Right lobe of liver (tissue), 4 donors: ENCODE results near the gene CD248.

Experiments used
- POLR2A ChIP-seq: fragments of 450-650 bp; IDR thresholded peaks from one replicate; pipeline ENCODE4 v1.6.1; 2017; ENCODE audit warnings: antibody characterized with exemption, mild to moderate bottlenecking
- TF ChIP-seq, protein P1 (sequence below), 4 donors: fragments of 200-600 bp in 3 of 4; fragments of 450-650 bp in 1 of 4; IDR thresholded peaks; one replicate each; pipeline versions ENCODE4 v1.5.1 to v1.8.0; 2016 to 2022; ENCODE audit warnings: antibody characterized with exemption in 4 of 4, mild to moderate bottlenecking in 2 of 4
- donor health status: DM: no; HTN: no; CAD: no.
- donor health status: DM: no; HTN: no; CAD: no.
- donor health status: DM: no; HTN: yes; CAD: no.

DNA sequence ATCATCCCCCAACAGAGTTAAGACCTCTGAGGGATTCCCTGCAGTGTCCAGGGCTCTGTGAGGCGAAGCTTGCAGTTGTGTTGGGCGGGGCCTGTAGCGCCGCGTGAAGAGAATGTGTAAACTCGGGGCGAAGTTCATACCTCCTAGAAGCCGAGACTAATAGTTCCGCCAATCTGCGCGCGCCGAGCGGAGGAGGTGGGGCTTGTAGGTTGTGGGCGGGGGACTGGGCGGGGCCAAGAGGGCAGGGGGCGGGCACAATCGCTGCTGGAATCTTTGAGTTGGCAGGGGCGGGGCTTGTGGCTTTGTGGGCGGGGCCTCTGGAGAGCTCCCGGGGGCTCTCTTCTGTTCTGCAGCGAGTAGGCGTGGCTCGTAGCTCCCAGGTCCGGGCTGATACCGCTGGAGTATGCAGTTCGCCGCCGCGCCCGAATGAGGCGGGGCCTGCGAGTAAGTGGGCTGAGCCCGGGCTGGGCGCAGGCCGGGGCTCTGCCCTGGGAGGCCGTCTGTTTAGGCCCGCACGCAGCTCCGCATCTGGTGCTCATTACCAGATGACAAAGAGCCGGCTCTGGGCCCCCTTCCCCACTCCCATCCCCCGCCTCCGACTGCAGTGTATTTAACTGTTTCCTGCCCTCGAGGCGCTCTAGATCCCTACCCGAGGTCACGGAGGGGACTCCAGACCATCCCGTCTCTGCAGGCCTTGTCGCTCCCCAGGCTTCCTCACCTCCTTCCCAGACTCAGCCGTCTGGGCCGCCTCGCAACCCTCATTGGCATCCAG, 4.1 kb downstream of the CD248 start:
- TF ChIP-seq, protein P1, sequence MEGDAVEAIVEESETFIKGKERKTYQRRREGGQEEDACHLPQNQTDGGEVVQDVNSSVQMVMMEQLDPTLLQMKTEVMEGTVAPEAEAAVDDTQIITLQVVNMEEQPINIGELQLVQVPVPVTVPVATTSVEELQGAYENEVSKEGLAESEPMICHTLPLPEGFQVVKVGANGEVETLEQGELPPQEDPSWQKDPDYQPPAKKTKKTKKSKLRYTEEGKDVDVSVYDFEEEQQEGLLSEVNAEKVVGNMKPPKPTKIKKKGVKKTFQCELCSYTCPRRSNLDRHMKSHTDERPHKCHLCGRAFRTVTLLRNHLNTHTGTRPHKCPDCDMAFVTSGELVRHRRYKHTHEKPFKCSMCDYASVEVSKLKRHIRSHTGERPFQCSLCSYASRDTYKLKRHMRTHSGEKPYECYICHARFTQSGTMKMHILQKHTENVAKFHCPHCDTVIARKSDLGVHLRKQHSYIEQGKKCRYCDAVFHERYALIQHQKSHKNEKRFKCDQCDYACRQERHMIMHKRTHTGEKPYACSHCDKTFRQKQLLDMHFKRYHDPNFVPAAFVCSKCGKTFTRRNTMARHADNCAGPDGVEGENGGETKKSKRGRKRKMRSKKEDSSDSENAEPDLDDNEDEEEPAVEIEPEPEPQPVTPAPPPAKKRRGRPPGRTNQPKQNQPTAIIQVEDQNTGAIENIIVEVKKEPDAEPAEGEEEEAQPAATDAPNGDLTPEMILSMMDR (IDR thresholded peaks at IDR 0.05): no peak
- TF ChIP-seq POLR2A: peak; percentile 28
